ENCODE data around the gene CREB5.

Gene CREB5

GRCh38 chr7:28868712-28869111, 456.4 kb downstream of the CREB5 start:
- no peak for DNase-seq

GRCh38 chr7:28871077-28871476, 458.8 kb downstream of the CREB5 start:
- DNase-seq = no peak

GRCh38 chr7:28871631-28872030, 459.3 kb downstream of the CREB5 start:
- DNase-seq = no peak

GRCh38 chr7:28872226-28872625, 459.9 kb downstream of the CREB5 start:
- no peak for DNase-seq

GRCh38 chr7:28873365-28873764, 461.0 kb downstream of the CREB5 start:
- DNase-seq = no peak

GRCh38 chr7:28874001-28874400, 461.7 kb downstream of the CREB5 start:
- no peak for DNase-seq

Measured in fibroblast of skin of scalp (primary cell).